ENCODE results near the gene APLF. TPM values are rescaled to one million over a fixed set of nuclear protein-coding genes. Genes with fewer than 3 reads are reported as not detected.

The APLF gene
- polyA plus RNA-seq, 4 donors: 0.27 to 2.5 (median 0.43) TPM

Other genes with a start within 250 kb of the APLF start
- 10 to 100 TPM; 18.1 to 41.9 (median 22.4) TPM for gene PPP3R1, start 215.1 kb upstream of the APLF start, polyA plus RNA-seq
- 10 to 100 TPM in 1 of 4 donors, 1 to 10 TPM in 2, not detected in 1; 8.5 to 15.5 (median 9.2) TPM for gene CNRIP1, start 147.6 kb upstream of the APLF start, polyA plus RNA-seq
- gene PLEK, start 102.3 kb upstream of the APLF start, polyA plus RNA-seq: 1 to 10 TPM; 2.5 to 6.6 (median 5.3) TPM
- 1 to 10 TPM in 3 of 4 donors, under 1 TPM in 1; 0.78 to 2.6 (median 1.7) TPM for gene FBXO48, start 291 bp upstream of the APLF start, polyA plus RNA-seq
- under 1 TPM in 2 of 4 donors, not detected in 2; 0.13 to 0.15 TPM for gene PROKR1, start 176.0 kb downstream of the APLF start, polyA plus RNA-seq

Measured in small intestine (tissue), 4 donors.